Measurements from ENCODE around the gene UPK2. TPM values are rescaled to one million over a fixed set of nuclear protein-coding genes. Genes with fewer than 3 reads are reported as not detected.

Gene UPK2
- total and polyA plus RNA-seq, 2 of the 13 experiments (the other 11 are each of a cell fraction or from before 2014, with no cell fraction given) = not detected

DNA sequence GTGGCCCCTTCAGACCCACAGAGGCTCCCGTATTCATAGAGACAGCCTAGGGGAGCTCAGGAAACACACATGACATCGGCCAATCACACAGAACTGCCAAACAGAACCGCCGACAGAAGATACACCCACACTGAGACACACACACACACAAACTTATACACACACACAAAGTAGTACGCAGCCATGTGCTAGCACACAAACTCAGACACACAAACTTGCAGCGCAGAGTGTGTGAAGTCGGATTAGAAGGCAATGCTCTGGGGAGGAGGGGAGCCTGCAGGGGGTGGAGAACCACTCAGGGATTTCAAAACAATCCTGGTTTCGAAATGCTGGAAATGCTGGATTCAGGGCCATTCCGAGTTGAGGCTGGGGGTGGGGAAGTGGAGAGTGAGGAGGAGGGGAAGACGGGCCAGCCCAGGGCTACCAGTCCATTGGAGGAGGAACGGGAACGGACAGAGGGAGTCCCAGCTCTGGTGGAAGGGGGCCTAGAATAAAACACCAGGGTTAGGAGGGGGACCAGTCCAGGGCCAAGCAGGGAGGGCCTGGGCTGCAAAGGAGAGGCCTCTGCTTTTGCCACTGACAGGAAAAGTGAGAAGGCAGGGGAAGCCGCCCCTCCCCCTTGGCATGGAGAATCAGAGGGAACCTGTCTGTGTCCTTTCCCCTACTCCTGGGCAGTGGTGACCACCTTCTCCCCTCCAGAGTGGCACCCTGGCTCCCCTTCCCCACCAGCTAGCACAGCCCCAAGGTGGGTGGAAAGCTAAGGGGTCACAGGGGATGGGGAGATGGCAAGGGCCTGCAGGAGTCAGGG, 34.8 kb upstream of the UPK2 start (continued):
- TF ChIP-seq ZBTB39 (CRISPR knock-in tag; IDR thresholded peaks at IDR 0.05) (no peak), MAZ (IDR thresholded peaks at IDR 0.05; ENCODE audit: borderline replicate concordance, low read depth, low read length) (no peak; the same call in 1 of the 2 replicates), MAZ (CRISPR knock-in tag; IDR thresholded peaks at IDR 0.05; ENCODE audit: low read depth) (peak; percentile 64; the same call in 1 of the 2 replicates), GFI1 (CRISPR knock-in tag; IDR thresholded peaks at IDR 0.05; ENCODE audit: borderline replicate concordance) (peak; percentile 76), ZNF460 (CRISPR knock-in tag; IDR thresholded peaks at IDR 0.05; ENCODE audit: borderline replicate concordance) (no peak), HCFC1 (IDR thresholded peaks at IDR 0.05; ENCODE audit: low read depth, low read length) (no peak), ZBTB44 (CRISPR knock-in tag; IDR thresholded peaks at IDR 0.05) (0 out of 2 replicates have a peak, but pooled peaks have one; percentile 40), HOXA7 (CRISPR knock-in tag; IDR thresholded peaks at IDR 0.05) (no peak), ZFP82 (CRISPR knock-in tag; IDR thresholded peaks at IDR 0.05; ENCODE audit: borderline replicate concordance) (peak; percentile 59; the same call in 1 of the 2 replicates), PRDM15 (CRISPR knock-in tag; IDR thresholded peaks at IDR 0.05) (no peak), HMGXB4 (CRISPR knock-in tag; IDR thresholded peaks at IDR 0.05; ENCODE audit: borderline replicate concordance in 1 of 2, low read depth in 1 of 2) (no peak; a peak in 2 of 4 replicates), PREB (CRISPR knock-in tag; IDR thresholded peaks at IDR 0.05) (no peak)
- TF ChIP-seq, protein P1, sequence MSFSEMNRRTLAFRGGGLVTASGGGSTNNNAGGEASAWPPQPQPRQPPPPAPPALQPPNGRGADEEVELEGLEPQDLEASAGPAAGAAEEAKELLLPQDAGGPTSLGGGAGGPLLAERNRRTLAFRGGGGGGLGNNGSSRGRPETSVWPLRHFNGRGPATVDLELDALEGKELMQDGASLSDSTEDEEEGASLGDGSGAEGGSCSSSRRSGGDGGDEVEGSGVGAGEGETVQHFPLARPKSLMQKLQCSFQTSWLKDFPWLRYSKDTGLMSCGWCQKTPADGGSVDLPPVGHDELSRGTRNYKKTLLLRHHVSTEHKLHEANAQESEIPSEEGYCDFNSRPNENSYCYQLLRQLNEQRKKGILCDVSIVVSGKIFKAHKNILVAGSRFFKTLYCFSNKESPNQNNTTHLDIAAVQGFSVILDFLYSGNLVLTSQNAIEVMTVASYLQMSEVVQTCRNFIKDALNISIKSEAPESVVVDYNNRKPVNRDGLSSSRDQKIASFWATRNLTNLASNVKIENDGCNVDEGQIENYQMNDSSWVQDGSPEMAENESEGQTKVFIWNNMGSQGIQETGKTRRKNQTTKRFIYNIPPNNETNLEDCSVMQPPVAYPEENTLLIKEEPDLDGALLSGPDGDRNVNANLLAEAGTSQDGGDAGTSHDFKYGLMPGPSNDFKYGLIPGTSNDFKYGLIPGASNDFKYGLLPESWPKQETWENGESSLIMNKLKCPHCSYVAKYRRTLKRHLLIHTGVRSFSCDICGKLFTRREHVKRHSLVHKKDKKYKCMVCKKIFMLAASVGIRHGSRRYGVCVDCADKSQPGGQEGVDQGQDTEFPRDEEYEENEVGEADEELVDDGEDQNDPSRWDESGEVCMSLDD (CRISPR knock-in tag; IDR thresholded peaks at IDR 0.05; ENCODE audit: borderline replicate concordance) = no peak

Data from HepG2 (cell line).